RCC 7860 (cell line): Measurements from ENCODE around the gene VAPA.
"Not testable (repeated sequence)": the region's sequence is repeated elsewhere in the genome, so short reads cannot be mapped to it uniquely, and the experiment has no call there.

Experiments used
- DNase-seq: peaks from one replicate; pipeline ENCODE4 v3.0.0-alpha.2; 2015; ENCODE audit warnings: low spot score
- FAIRE-seq: peaks from 2 replicates; lab custom pipeline; 2012; peaks lifted over from hg19 to GRCh38; lab: Jason Lieb, UNC

The VAPA gene

GRCh38 chr18:9912285-9912684 lies 1.5 kb upstream of the VAPA start:
- FAIRE-seq, result not testable (repeated sequence)

GRCh38 chr18:9913151-9913525 lies 678 bp upstream of the VAPA start:
- no peak for FAIRE-seq
- DNase-seq, result no peak

More at GRCh38 chr18:9912285-9912684, 1.5 kb upstream of the VAPA start:
- DNase-seq, result not testable (repeated sequence)

- FAIRE-seq (no peak), DNase-seq (no peak)
Observed at GRCh38 chr18:9914334-9914583, 443 bp downstream of the VAPA start.

- FAIRE-seq (peak; percentile 37), DNase-seq (peak; percentile 81)
Observed at GRCh38 chr18:9914584-9915290, 921 bp downstream of the VAPA start.

GRCh38 chr18:9915291-9916076 lies 1.7 kb downstream of the VAPA start:
- FAIRE-seq (no peak), DNase-seq (no peak)

- no peak for DNase-seq
- FAIRE-seq, result no peak
Observed at GRCh38 chr18:9916077-9916639, 2.3 kb downstream of the VAPA start.

GRCh38 chr18:9916808-9917207 lies 3.0 kb downstream of the VAPA start:
- FAIRE-seq, result no peak
- DNase-seq, result no peak

GRCh38 chr18:9918016-9918680 lies 4.3 kb downstream of the VAPA start:
- FAIRE-seq (no peak), DNase-seq (peak; percentile 22)

- DNase-seq (no peak), FAIRE-seq (no peak)
Observed at GRCh38 chr18:9919564-9920232, 5.9 kb downstream of the VAPA start.

- DNase-seq (no peak), FAIRE-seq (no peak)
Observed at GRCh38 chr18:9922592-9923311, 8.9 kb downstream of the VAPA start.

- DNase-seq (no peak), FAIRE-seq (no peak)
Observed at GRCh38 chr18:9924371-9924943, 10.6 kb downstream of the VAPA start.

GRCh38 chr18:9925369-9925768 lies 11.6 kb downstream of the VAPA start:
- DNase-seq, result no peak
- FAIRE-seq, result no peak

- DNase-seq (no peak), FAIRE-seq (no peak)
Observed at GRCh38 chr18:9925795-9926194, 12.0 kb downstream of the VAPA start.

GRCh38 chr18:9926223-9926894 lies 12.5 kb downstream of the VAPA start:
- no peak for FAIRE-seq

GRCh38 chr18:9926977-9927376 lies 13.2 kb downstream of the VAPA start:
- no peak for DNase-seq
- no peak for FAIRE-seq

More at GRCh38 chr18:9926223-9926894, 12.5 kb downstream of the VAPA start:
- no peak for DNase-seq

GRCh38 chr18:9927392-9928063 lies 13.7 kb downstream of the VAPA start:
- no peak for FAIRE-seq

GRCh38 chr18:9928646-9929259 lies 14.9 kb downstream of the VAPA start:
- DNase-seq (no peak), FAIRE-seq (no peak)

More at GRCh38 chr18:9927392-9928063, 13.7 kb downstream of the VAPA start:
- no peak for DNase-seq

GRCh38 chr18:9930299-9930884 lies 16.6 kb downstream of the VAPA start:
- DNase-seq, result no peak
- no peak for FAIRE-seq
